PC-3 (cell line): ENCODE results near the gene IL1RAP. TPM values are rescaled to one million over a fixed set of nuclear protein-coding genes. Genes with fewer than 3 reads are reported as not detected.
A peak's percentile ranks its signal among the peaks of the same experiment; 100 is the strongest.

Experiments used
- ATAC-seq: fragments of 200-7000 bp; cut with Tn5 transposase; 2 replicates; pipeline ENCODE4 v1.9.1; 2020; ENCODE audit warnings: mild to moderate bottlenecking, moderate library complexity
- BruUV-seq: library from RNA; stranded (reverse); fragments of 400-500 nt; replicated peaks from 2 replicates; lab custom pipeline; 2021; lab: Mats Ljungman, UMichigan
- CTCF ChIA-PET: fragments of 300-600 bp; sonication (Branson Sonifier 250); formaldehyde crosslinking; loops from one replicate; lab custom pipeline; 2022; ENCODE audit warnings: antibody characterized with exemption; lab: Charles Lee
- POLR2A ChIA-PET: fragments of 300-600 bp; sonication (Branson Sonifier 250); formaldehyde crosslinking; loops from one replicate; lab custom pipeline; 2022; ENCODE audit warnings: antibody characterized with exemption; ENCODE audit not compliant: unreplicated experiment; lab: Charles Lee
- DNase-seq: peaks from one replicate; pipeline ENCODE4 v3.0.0-alpha.2; 2015
- H2AFZ ChIP-seq: fragments of 300-600 bp; sonication (generic); 2 replicates; pipeline ENCODE4 v1.6.0; 2016; ENCODE audit warnings: antibody characterized with exemption, low read length
- H3F3A ChIP-seq: fragments of 300-600 bp; sonication (generic); one replicate; pipeline ENCODE4 v1.6.0; 2017; ENCODE audit warnings: antibody characterized with exemption, low read length, control low read depth, mild to moderate bottlenecking; ENCODE audit not compliant: unreplicated experiment
- H3K27ac ChIP-seq: fragments of 300-600 bp; sonication (generic); 2 replicates; pipeline ENCODE4 v1.5.1; 2016; ENCODE audit warnings: mild to moderate bottlenecking, low read length
- H3K27me3 ChIP-seq: fragments of 300-600 bp; sonication (generic); 2 replicates; pipeline ENCODE4 v1.6.1; 2016; ENCODE audit warnings: low read length, mixed read lengths
- H3K36me3 ChIP-seq: fragments of 300-600 bp; sonication (generic); 2 replicates; pipeline ENCODE4 v1.6.1; 2016; ENCODE audit warnings: low read depth, mixed run types, low read length, mixed read lengths
- H3K4me1 ChIP-seq: fragments of 300-600 bp; sonication (generic); 2 replicates; pipeline ENCODE4 v1.5.1; 2016; ENCODE audit warnings: low read length; ENCODE audit not compliant: insufficient read depth
- H3K4me2 ChIP-seq: fragments of 300-600 bp; sonication (generic); 2 replicates; pipeline ENCODE4 v1.6.0; 2016; ENCODE audit warnings: low read length
- H3K4me3 ChIP-seq: fragments of 300-600 bp; sonication (generic); 2 replicates; pipeline ENCODE4 v1.5.1; 2016; ENCODE audit warnings: mild to moderate bottlenecking, low read length, mixed read lengths
- H3K79me2 ChIP-seq: fragments of 300-600 bp; sonication (generic); 2 replicates; pipeline ENCODE4 v1.6.1; 2017; ENCODE audit warnings: low read length, mixed read lengths
- H3K9ac ChIP-seq: fragments of 300-600 bp; sonication (generic); 2 replicates; pipeline ENCODE4 v1.6.0; 2016; ENCODE audit warnings: mild to moderate bottlenecking, low read length
- H3K9me2 ChIP-seq: fragments of 300-600 bp; sonication (generic); replicated peaks from 2 replicates; pipeline ENCODE4 v1.6.1; 2016; ENCODE audit warnings: mixed run types, low read length, mixed read lengths
- H3K9me3 ChIP-seq: fragments of 300-600 bp; sonication (generic); 2 replicates; pipeline ENCODE4 v1.6.1; 2016; ENCODE audit warnings: low read length, mixed read lengths
- H4K20me1 ChIP-seq: fragments of 300-600 bp; sonication (generic); 2 replicates; pipeline ENCODE4 v1.6.1; 2016; ENCODE audit warnings: low read length, mixed read lengths
- CTCF ChIP-seq: fragments of 300-600 bp; sonication (generic); conservative IDR thresholded peaks from 2 replicates; pipeline ENCODE4 v1.5.1; 2017; ENCODE audit warnings: antibody characterized with exemption, low read depth, mild to moderate bottlenecking, low read length
- EZH2 ChIP-seq: fragments of 300-600 bp; sonication (generic); IDR thresholded peaks from one replicate; pipeline ENCODE4 v1.6.1; 2017; ENCODE audit warnings: antibody characterized with exemption, mild to moderate bottlenecking, low read length; ENCODE audit not compliant: unreplicated experiment
- EZH2phosphoT487 ChIP-seq: fragments of 300-600 bp; sonication (generic); IDR thresholded peaks from 2 replicates; pipeline ENCODE4 v1.6.1; 2018; ENCODE audit warnings: mild to moderate bottlenecking, antibody characterized with exemption, low read length, borderline replicate concordance
- intact Hi-C: fragments of 100-400 bp; cut with micrococcal nuclease; formaldehyde crosslinking; loops from 2 replicates; pipeline ENCODE4 v1.9.0; 2023
- total RNA-seq: library from RNA; depleted of rRNA; stranded (reverse); fragments of >200 nt; gene quantifications from 2 replicates; pipeline ENCODE4 v1.2.3, GENCODE V29; 2014

IL1RAP gene
- total RNA-seq, 1 experiment from 2014 or later = 5.0 TPM

- no TSS peak for BruUV-seq
- no peaks in the 10 kb centered on the region for H3K36me3 ChIP-seq
- no peak overlapping the region for H3K27ac ChIP-seq
- no peak overlapping the region for H2AFZ ChIP-seq
- no peak overlapping the region for H3K9ac ChIP-seq
- CTCF ChIA-PET = interaction anchor here (0.6 kb wide), 1 partner anchor 13 kb away, joined by 9 read pairs; no protein-coding TSS in a partner anchor
- no peaks in the 10 kb centered on the region for H3F3A ChIP-seq
- no peaks in the 10 kb centered on the region for H3K79me2 ChIP-seq
- no peaks in the 10 kb centered on the region for H4K20me1 ChIP-seq
- intact Hi-C loops = no loop called here
- DNase-seq (peak; percentile 9), ATAC-seq (no peak)
- no peak overlapping the region for H3K4me2 ChIP-seq
- no peaks in the 10 kb centered on the region for H3K9me3 ChIP-seq
- no peak for TF ChIP-seq CTCF
- no peak for TF ChIP-seq EZH2
- no peak for TF ChIP-seq EZH2phosphoT487
- no peak overlapping the region for H3K4me3 ChIP-seq
- no peaks in the 10 kb centered on the region for H3K9me2 ChIP-seq
- H3K27me3 ChIP-seq = no peaks in the 10 kb centered on the region
- POLR2A ChIA-PET = no interaction called here
- H3K4me1 ChIP-seq = no peaks in the 10 kb centered on the region
Measured at GRCh38 chr3:190644766-190645165, 130.9 kb downstream of the IL1RAP start.

DNA sequence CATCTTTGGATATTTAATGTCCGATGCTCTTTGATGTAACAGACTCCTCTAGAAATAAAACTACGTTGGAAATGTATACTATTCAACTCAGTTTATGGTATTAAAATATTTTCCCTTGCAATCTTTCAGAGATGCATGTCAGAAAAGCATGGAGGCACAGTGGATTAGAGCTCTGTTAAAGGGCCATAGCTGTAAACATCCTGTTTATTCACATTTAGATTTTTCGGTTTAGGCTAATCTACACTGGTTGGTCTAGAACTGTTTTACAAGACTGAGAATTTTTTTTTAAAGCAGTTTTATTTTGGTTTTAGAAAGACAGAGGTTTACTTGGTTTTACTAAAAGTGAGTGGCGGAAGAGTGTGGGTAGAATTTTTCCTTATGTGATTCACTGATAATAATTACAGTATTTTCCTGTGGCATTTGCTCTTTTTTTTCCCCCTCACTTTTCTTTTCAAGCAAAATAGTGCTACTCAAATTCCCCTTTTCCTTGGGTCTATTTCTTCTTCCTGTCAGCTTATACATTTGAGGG is 132.1 kb downstream of the IL1RAP start:
- H3K36me3 ChIP-seq = no peaks in the 10 kb centered on the region
- DNase-seq (no peak), ATAC-seq (no peak)
- no peaks in the 10 kb centered on the region for H3K27me3 ChIP-seq
- POLR2A ChIA-PET = no interaction called here
- no peak overlapping the region for H3K4me2 ChIP-seq
- no peak overlapping the region for H2AFZ ChIP-seq
- no peak for TF ChIP-seq EZH2phosphoT487
- no peak for TF ChIP-seq CTCF
- no peak for TF ChIP-seq EZH2
- H3K79me2 ChIP-seq = no peaks in the 10 kb centered on the region
- no peaks in the 10 kb centered on the region for H4K20me1 ChIP-seq
- CTCF ChIA-PET = no interaction called here
- H3K4me3 ChIP-seq = no peak overlapping the region
- BruUV-seq = no TSS peak
- no peaks in the 10 kb centered on the region for H3K9me2 ChIP-seq
- H3K9me3 ChIP-seq = no peaks in the 10 kb centered on the region
- no peaks in the 10 kb centered on the region for H3F3A ChIP-seq
- no peak overlapping the region for H3K27ac ChIP-seq
- H3K9ac ChIP-seq = no peak overlapping the region
- intact Hi-C loops = no loop called here
- H3K4me1 ChIP-seq = no peaks in the 10 kb centered on the region

- BruUV-seq = no TSS peak
- DNase-seq (no peak), ATAC-seq (no peak)
- POLR2A ChIA-PET = interaction anchor here (0.6 kb wide), 1 partner anchor 20 kb away, joined by 3 read pairs; no protein-coding TSS in a partner anchor
- Histone ChIP-seq H4K20me1 (no peaks in the 10 kb centered on the region), H3K9me3 (no peaks in the 10 kb centered on the region), H3K79me2 (no peaks in the 10 kb centered on the region), H3K4me2 (no peak overlapping the region), H3K36me3 (no peaks in the 10 kb centered on the region), H3K27me3 (no peaks in the 10 kb centered on the region), H2AFZ (no peak overlapping the region), H3K27ac (no peak overlapping the region), H3K9ac (no peak overlapping the region), H3K4me3 (no peak overlapping the region), H3F3A (no peaks in the 10 kb centered on the region), H3K9me2 (no peaks in the 10 kb centered on the region), H3K4me1 (no peaks in the 10 kb centered on the region)
- intact Hi-C loops = no loop called here
- TF ChIP-seq EZH2 (no peak), EZH2phosphoT487 (no peak), CTCF (no peak)
- CTCF ChIA-PET = no interaction called here
Measured at GRCh38 chr3:190646996-190647395, 133.1 kb downstream of the IL1RAP start.
